ENCODE results near the gene HERPUD1.
A peak's percentile ranks its signal among the peaks of the same experiment; 100 is the strongest.
"Not testable (repeated sequence)": the region's sequence is repeated elsewhere in the genome, so short reads cannot be mapped to it uniquely, and the experiment has no call there.

Gene HERPUD1

GRCh38 chr16:56989988-56990387, 58.0 kb downstream of the HERPUD1 start:
- peak in 2 of 10 donors; percentile 6 to 15 for DNase-seq
- intact Hi-C loops (cut with DNase I) = no loop called here

- peak in 3 of 10 donors; percentile 20 to 40 (median 24) for DNase-seq
- intact Hi-C loops (cut with DNase I) = no loop called here
Measured at GRCh38 chr16:56990407-56991286, 58.7 kb downstream of the HERPUD1 start.

GRCh38 chr16:56992431-56992830, 60.5 kb downstream of the HERPUD1 start:
- peak in 1 of 10 donors; percentile 7 for DNase-seq
- intact Hi-C loops (cut with DNase I) = not testable (repeated sequence)

GRCh38 chr16:56993204-56993603, 61.3 kb downstream of the HERPUD1 start:
- no peak for DNase-seq
- intact Hi-C loops (cut with DNase I) = no loop called here

GRCh38 chr16:56994311-56994710, 62.4 kb downstream of the HERPUD1 start:
- DNase-seq = peak in 1 of 10 donors; percentile 47
- intact Hi-C loops (cut with DNase I) = no loop called here
